AG04449 (cell line): ENCODE measurements around the gene NCOA7.

ENCODE experiments used
- CTCF ChIA-PET: fragments of 350-600 bp; formaldehyde crosslinking; extraction: SDS; loops from one replicate; lab custom pipeline; 2021; ENCODE audit warnings: antibody characterized with exemption; lab: Yijun Ruan, JAX
- POLR2A ChIA-PET: fragments of 400-600, 350-600 bp; formaldehyde crosslinking; extraction: SDS; loops from one replicate; lab custom pipeline; 2020; ENCODE audit warnings: antibody characterized with exemption, inconsistent platforms; lab: Yijun Ruan, JAX
- DNase-seq: peaks from one replicate; pipeline ENCODE4 v3.0.0-alpha.2; 2010; ENCODE audit warnings: low read depth, low spot score
- H3K4me3 ChIP-seq: 2 replicates; pipeline ENCODE4 v1.5.1; 2011; ENCODE audit warnings: low read depth, mild to moderate bottlenecking, control low read depth, low read length
- CTCF ChIP-seq: IDR thresholded peaks from one replicate; pipeline ENCODE4 v1.5.1; 2011; ENCODE audit warnings: mild to moderate bottlenecking, moderate library complexity, low read length, control low read depth, inconsistent platforms; ENCODE audit not compliant: insufficient read depth; ENCODE audit errors: missing control alignments

NCOA7 gene

GRCh38 chr6:125871365-125871764 lies 80.6 kb downstream of the NCOA7 start:
- no peak overlapping the region for H3K4me3 ChIP-seq
- DNase-seq: no peak
- POLR2A ChIA-PET: no interaction called here

GRCh38 chr6:125872259-125872921 lies 81.6 kb downstream of the NCOA7 start:
- ChIA-PET CTCF (interaction anchor here (0.9 to 3.7 kb wide), 8 partner anchors 14 to 102 kb away, joined by 3 to 25 read pairs (median 4); partner anchors contain the start of gene HINT3), POLR2A (no interaction called here)
- no peak for TF ChIP-seq CTCF
- no peak overlapping the region for H3K4me3 ChIP-seq
- DNase-seq: no peak

More at GRCh38 chr6:125871365-125871764, 80.6 kb downstream of the NCOA7 start:
- TF ChIP-seq CTCF: no peak
- CTCF ChIA-PET: interaction anchor here (1.5 to 3.7 kb wide), 2 partner anchors 13 to 17 kb away, joined by 4 to 25 read pairs; no protein-coding TSS in a partner anchor

GRCh38 chr6:125882243-125882642 lies 91.5 kb downstream of the NCOA7 start:
- DNase-seq: no peak
- CTCF ChIA-PET: no interaction called here
- H3K4me3 ChIP-seq: no peak overlapping the region
- POLR2A ChIA-PET: no interaction called here
- TF ChIP-seq CTCF: no peak

GRCh38 chr6:125884634-125885371 lies 94.0 kb downstream of the NCOA7 start:
- no peak for DNase-seq
- no peak overlapping the region for H3K4me3 ChIP-seq
- no peak for TF ChIP-seq CTCF
- CTCF ChIA-PET: interaction anchor here (1.1 to 1.2 kb wide), 2 partner anchors 22 to 89 kb away, joined by 3 to 5 read pairs; no protein-coding TSS in a partner anchor
- POLR2A ChIA-PET: no interaction called here

- POLR2A ChIA-PET: no interaction called here
- no peak for TF ChIP-seq CTCF
- no peak for DNase-seq
- no peak overlapping the region for H3K4me3 ChIP-seq
- CTCF ChIA-PET: interaction anchor here (1.1 to 1.3 kb wide), 2 partner anchors 71 to 87 kb away, joined by 3 read pairs; no protein-coding TSS in a partner anchor
These were observed 95.3 kb downstream of the NCOA7 start for GRCh38 chr6:125886021-125886420.

GRCh38 chr6:125886914-125887313 lies 96.2 kb downstream of the NCOA7 start:
- H3K4me3 ChIP-seq: no peak overlapping the region
- CTCF ChIA-PET: interaction anchor here (1.3 kb wide), 1 partner anchor 70 kb away, joined by 3 read pairs; no protein-coding TSS in a partner anchor
- POLR2A ChIA-PET: no interaction called here
- no peak for TF ChIP-seq CTCF
- no peak for DNase-seq
